ENCODE results near the gene GIMAP8. TPM values are rescaled to one million over a fixed set of nuclear protein-coding genes. Genes with fewer than 3 reads are reported as not detected.
"Not testable (repeated sequence)": the region's sequence is repeated elsewhere in the genome, so short reads cannot be mapped to it uniquely, and the experiment has no call there.

GIMAP8 gene
- total RNA-seq, 1 donor from 2014 or later, result 2.8 TPM

DNA sequence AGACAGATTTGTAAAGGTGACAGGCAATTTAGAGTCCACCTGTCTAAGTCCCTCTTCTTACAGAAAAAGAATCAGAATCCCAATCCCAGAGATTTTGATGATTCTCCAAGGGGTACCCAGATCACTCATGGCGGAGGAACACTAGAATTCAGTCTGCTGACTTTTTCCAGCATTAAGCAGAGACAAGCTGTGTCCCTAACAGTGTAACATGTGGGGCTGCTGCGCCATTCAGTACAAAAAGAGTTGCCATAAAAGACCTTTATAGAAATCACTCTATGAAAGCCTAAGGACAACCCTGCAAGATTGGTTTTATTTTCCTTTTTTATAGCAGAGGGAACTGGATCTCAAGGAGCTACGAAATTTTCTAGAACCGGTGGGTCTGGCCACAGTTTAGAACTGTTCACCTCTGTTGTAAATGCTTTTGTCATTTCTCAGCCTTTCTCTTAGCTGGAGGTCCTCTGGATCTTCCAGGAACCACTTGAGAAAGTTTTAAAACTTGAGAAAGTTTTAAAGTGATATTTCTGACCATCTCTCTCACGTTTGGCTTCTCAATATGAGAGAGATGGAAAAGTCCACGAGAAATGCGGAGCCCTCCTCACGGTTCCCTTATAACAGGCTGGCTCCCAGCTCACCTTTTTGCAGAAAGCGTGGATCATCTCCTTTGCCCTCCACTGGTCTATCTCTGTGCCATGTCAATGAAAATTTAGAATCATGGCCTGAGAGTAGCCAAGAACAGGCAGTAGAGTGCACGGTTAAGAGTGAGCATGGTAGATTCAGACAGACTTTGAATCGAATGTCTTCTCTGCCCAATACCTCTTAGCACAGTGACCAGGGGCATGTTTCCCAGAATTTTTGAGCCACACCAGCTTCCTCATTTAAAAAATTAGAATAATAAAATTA lies 65.1 kb downstream of the GIMAP8 start:
- DNase-seq, result no peak

DNA sequence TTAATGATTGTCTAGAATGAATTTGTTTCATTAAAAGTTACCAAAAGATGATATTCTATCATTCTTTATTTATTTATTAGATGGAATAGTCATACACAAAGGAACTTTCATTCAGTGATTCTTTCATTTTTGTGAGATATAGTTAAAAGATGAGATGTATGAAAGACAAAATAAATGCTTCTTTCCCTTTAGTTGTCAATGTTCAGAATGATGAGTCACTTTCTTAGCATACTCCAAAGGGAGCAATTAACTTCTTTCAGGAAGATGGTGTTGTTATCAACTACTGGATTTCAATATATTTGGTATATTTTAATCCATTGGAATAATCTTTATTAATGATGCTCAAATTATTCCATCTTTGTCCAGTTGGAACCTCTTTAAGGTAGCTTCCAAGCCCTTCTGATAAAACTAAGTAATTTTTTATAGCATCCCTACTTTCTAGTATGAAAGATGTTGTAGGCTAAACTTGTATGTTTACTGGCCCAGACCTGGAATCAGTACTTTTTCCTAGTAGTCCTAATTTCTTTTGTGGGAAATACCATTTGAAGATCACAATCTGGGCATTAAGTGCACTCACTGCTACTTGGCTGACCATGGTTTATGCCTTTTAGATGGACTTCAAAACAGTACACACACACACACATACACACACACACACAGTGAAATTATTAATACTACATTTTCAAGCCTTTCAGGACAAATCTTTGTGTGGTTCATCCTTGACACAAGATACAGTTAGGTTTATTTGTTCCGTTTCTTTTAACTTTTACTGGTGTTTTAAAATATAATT lies 66.7 kb downstream of the GIMAP8 start:
- no peak for DNase-seq

- no peak for DNase-seq
Observed at GRCh38 chr7:150519310-150519709, 68.9 kb downstream of the GIMAP8 start.

- DNase-seq, result no peak
Observed at GRCh38 chr7:150520145-150520544, 69.7 kb downstream of the GIMAP8 start.

DNA sequence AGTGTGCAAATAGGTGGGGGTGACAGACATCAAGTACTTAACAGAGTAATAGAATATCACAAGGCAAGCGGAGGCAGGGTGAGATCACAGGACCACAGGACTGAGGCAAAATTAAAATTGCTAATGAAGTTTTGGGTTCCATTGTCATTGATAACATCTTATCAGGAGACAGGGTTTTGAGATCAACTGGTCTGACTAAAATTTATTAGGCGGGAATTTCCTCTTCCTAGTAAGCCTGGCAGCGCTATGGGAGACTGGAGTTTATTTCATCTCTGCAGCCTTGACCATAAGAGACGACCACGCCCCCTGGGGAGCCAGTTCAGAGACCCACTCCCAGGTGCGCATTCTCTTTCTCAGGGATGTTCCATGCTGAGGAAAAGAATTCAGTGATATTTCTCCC lies 72.5 kb downstream of the GIMAP8 start:
- DNase-seq, result not testable (repeated sequence)

DNA sequence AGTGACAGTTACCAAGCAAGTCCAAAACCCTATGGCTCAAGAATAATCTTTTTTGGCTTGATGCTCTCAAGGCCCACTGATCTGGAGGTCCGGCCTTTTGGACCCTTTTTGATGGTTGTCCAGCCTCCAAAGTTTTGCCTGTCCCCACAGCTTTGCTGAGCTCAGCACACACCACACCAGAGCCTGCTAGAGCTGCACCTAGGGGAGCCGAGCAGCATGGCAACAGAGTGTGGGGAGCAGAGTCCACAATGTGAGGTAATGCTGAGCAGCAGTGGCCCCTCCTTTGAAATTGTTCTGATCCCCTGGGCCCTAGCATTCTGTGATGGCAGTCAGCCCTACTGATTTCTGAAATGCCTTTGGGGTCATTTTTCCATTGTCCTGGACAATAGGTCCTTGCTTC lies 73.6 kb downstream of the GIMAP8 start:
- no peak for DNase-seq

Other genes with a start within 250 kb of the GIMAP8 start
- gene LRRC61, start 127.3 kb upstream of the GIMAP8 start, total RNA-seq, result 11.7 TPM
- 7.3 TPM for gene ACTR3C, start 127.1 kb upstream of the GIMAP8 start, total RNA-seq
- gene RARRES2, start 109.0 kb upstream of the GIMAP8 start, total RNA-seq, result 6.2 TPM
- 26.8 TPM for gene REPIN1, start 81.8 kb upstream of the GIMAP8 start, total RNA-seq
- 10.6 TPM for gene ZNF775, start 71.3 kb upstream of the GIMAP8 start, total RNA-seq
- gene GIMAP7, start 64.2 kb downstream of the GIMAP8 start, total RNA-seq, result 2.7 TPM
- 11.4 TPM for gene GIMAP4, start 116.8 kb downstream of the GIMAP8 start, total RNA-seq
- gene GIMAP6, start 181.8 kb downstream of the GIMAP8 start, total RNA-seq, result 5.5 TPM
- 4.4 TPM for gene GIMAP2, start 235.1 kb downstream of the GIMAP8 start, total RNA-seq